Left hindlimb (tissue), 1 donor: Measurements from ENCODE around the gene CAST.
"Not testable (repeated sequence)": the region's sequence is repeated elsewhere in the genome, so short reads cannot be mapped to it uniquely, and the experiment has no call there.

Experiments
- DNase-seq: peaks from one replicate; pipeline ENCODE4 v3.0.0-alpha.2; 2018

The CAST gene

DNA sequence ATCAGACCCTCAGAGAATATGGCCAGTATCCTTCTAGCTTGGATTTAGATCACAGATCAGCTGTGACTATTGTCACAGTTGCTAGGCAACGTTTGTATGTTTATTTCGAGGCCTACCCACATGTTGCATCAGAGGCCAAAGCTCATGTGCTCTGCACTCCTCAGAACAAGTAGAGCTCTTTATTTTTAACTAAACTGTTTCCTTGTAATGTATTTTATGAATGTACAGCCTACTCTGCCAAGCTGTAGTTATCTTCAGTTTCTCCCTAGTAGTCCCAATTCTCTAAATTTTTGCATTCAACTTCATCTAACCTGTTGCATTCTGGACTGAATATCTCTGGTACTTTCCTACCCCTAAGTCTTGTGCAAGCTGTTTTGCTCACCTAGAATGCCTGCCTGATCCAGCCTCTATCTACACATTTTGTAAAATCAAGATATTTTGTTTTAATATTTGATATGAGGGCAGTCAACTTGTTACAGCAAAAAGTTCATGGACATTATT is 52.8 kb downstream of the CAST start:
- peak; percentile 47 for DNase-seq

DNA sequence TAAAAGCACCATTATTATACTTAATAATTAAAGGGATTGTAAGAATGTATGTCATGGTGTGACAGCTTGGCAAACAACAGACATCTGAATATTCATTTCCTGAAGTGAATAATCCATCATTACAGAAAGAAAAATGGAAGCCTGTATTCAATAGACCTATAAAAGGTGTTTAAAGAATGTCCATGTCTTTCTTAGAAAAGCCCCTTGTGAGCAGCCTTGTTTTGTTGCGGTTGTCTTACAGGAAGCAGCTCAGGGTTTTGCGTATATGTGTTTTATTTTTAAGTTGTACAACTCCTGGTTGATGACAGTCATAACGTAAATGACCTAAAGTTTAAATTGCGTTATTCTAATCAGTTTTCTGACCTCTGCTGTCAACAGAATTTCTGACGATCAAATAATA is 53.8 kb downstream of the CAST start:
- no peak for DNase-seq

DNA sequence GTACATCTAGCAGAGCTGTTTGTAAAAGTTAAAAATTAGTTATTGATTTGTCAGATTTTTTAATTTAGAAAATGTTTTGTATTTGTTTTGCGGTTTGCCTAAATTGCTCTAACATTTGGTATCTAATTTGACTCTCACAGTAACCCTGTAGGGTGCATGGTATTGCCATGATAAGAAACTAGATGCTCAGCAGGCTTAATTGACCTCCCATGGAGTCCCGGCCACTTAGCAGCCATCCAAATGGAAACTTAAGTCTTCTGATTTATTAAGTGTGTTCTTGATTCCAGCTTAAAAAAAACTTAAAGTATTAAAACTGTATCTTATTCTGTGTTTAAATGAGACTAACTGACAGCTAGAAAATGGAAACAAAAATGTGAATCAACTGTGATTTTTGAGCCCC is 54.5 kb downstream of the CAST start:
- DNase-seq = no peak

DNA sequence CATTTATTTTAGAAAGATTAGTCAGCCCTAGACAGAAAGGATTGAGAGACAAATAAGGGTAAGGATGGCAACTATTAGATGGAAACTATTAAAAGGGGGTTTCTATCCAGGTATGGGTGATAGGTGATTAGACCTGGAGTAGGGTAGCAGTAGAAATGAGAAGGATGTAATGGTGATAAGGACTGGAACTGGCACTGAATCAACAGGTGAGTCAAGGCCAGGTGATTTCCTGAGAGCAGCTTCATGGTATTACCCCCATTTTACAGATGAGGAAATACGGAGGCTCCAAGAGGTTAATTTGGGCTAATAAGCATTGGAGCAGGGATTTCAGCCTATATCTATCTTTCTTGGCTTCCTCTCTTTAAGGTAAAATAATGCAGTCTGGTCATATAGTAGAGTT is 55.7 kb downstream of the CAST start:
- no peak for DNase-seq

DNA sequence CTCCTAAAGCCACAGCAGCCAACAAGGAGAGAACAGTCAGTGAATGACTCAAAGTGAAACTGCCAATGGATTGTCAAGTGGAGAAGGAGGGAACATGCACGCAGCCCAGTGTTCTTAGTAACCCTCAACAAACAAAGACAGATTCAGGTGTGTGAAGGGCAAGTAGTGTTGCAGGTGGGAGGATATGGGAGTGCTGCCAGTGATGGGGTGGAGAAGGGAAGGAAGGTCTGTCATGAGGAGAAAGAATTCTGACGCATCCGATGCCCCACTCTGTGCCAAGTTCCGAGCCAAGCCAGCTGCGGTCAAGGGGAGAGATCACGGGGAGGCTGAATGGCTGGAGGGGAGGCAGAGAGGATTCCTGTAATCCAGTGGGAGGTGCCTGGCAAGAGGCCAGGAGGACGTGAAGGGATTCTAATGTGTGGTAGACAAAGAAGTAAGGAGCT is 56.5 kb downstream of the CAST start:
- DNase-seq = no peak

DNA sequence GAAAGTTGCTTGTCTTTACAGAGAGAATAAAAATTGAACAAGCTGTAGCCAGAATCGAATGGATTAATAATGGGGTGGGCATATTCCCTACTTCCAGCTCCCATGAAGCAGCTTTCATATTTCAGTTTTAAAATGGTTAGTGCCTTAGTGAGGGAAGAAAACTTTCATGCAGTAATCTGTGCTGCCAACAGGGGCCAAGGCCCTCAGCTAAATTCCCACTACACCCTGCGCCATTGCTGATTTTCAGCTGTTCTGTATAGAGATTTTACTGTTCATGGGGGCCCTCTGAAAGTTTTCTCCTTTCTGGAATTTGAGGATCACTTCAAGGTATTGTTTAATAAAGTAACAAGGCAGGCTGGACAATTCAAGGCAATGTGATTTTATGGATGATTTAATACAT is 58.2 kb downstream of the CAST start:
- DNase-seq = no peak

DNA sequence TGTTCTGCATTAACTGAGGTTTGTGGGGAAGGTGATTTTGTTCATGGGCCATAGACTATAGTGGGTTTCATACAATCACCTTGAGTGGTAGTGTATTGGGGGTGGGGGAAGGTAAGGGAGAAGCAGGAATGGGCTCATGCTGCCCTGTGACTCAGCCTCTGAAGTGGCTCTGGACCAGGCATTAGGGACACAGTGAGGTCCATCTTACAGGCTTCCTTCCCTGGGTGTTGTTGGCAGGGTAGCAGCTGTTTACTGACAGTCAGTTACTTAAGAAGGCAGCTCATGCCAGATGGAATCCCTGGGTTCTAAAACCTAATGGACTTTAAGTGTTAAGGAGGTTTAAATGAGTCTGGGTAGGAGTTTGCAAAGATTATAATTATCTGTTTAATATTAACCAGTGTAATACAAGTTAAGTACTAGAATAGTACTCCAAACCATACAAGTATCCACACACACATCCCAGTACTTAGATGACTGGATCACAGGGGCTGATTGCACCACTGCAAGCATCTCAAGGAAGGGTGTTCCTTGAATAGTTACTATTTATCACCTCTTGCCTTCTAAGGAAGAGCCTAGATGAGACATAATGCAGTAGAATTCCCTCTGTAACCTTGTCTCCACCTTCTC is 59.3 kb downstream of the CAST start:
- no peak for DNase-seq

DNA sequence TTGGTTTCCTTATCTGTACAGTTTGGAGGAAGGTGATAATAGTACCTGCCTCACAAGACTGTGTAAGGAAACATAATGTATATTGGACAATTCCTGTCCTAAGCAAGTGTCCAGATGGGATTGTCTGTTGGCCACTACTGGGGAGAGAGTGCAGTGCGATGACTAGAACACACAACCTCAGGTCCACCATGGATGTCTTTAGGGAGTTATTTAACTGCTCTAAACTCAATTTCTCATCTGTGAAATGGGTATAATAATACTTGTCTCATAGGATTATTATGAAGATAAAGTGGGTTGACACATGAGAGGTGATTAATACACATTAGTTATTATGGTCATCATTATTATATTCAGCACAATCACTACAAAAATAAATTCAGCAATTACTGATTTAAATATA is 63.1 kb downstream of the CAST start:
- DNase-seq = no peak

DNA sequence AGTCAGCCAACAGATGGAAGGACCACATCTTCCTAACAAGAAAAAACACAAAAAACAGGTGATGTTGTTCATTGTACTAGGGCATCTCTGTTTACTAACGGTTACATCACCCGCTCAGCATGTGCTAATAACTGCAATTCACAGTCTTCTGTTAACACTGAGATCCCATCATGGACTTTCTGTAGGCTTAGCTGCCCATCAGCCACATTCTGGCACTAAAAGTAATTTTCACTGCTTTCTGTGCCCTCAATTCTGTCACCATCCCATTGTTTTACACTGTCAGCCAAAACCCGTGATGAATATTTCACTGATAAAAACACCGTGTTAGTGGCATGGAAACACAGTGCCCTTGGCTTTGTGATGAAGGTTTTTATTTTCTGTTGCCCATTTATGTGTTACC is 64.6 kb downstream of the CAST start:
- no peak for DNase-seq

DNA sequence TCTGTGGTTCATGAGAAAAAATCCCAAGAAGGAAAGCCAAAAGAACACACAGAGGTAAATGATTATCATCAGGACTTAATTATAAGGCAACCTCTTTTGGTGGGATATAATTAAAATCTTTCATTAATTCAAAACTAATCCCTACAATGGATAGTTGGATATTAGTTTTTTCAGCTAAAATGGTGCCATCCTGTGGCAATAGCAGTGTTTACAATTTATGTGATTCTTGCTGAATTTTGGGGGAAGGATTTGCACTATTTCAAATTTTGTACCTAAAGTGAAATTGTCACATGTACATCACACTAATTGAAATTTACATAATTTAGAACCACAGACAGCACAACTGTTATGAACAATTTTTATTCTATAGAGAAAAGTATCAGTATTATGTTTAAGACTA is 67.0 kb downstream of the CAST start:
- DNase-seq = no peak

DNA sequence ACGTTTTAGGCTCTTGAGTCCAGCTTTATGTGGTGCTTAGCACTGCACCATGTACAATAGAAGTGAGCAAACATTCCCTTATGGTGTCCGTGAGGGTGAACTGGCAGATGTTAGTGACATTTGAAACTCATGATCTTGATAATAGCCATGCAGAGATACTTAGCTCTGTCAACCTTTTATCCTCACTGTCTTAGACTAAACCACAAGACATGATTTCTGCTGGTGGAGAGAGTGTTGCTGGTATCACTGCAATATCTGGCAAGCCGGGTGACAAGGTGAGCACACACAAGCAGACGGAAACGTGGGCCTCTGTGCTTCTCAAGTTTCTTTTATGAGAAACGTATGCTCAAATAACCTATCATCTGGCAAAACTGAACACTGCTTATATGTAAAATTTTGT is 68.4 kb downstream of the CAST start:
- no peak for DNase-seq

DNA sequence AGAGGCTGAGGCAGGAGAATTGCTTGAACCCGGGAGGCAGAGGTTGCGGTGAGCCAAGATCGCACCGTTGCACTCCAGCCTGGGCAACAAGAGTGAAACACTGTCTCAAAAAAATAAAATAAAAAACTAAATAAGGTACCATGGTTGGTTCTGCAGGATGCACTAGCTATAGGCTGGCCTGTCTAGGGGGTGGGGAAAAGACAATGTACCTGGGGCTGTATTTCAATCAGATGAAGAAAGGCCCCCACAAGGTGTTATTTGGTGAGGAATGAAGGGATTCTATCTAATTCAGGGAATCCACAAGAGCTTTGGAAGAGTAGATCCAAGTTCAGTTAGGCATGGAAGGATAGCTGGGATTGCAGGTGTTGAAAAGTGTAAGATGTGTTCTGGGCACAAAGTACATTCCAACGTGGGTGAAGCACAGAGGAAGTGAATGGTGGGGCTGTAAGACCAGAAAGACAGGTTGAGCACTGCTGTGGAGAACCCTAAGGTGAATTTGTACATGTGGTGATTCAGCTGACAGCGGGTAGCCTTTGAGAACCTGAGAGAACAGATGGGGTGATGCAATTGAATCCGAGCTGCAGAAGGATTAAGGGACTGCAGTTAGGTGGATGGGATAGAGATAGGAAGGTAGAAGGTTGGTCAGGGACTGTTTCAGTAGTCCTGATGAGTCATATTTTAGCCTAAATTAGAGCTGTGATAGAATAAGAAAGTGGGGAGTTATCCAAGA is 71.8 kb downstream of the CAST start:
- no peak for DNase-seq

DNA sequence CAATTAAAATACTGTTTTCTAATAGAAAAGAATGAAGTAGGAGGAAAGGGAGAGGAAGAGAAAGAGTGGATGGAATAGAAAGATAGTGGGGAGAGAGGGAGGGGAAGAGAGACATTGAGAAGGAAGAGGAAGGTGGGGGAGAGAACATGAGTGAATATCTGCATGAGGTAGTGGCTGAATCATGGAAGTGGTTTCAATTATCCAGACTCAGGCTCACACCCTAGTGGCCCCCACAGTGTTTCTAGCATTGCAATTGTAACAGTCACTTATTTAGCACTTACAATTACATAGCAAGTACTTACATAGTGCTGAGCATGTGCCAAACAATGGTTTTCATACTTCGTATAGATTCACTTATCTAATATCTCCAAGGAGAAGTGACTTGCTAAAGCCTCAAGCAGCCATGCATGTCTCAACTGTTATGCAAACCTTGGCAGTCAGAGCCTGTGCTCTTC is 72.7 kb downstream of the CAST start:
- no peak for DNase-seq

DNA sequence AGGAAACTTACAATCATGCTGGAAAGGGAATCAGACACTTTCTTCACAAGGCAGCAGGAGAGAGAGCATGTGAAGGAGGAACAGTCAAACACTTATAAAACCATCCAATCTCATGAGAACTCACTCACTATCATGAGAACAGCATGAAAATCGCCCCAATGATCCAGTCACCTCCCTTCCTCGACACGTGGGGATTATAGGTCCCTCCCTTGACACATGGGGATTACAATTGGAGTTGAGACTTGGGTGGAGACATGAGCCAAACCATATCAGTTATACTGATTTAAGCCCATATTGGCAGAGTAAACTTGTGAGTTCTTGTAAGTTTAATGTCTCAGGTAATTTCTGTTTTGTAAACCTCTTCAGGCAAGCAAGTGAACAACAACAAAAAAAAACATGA is 74.8 kb downstream of the CAST start:
- DNase-seq = no peak

DNA sequence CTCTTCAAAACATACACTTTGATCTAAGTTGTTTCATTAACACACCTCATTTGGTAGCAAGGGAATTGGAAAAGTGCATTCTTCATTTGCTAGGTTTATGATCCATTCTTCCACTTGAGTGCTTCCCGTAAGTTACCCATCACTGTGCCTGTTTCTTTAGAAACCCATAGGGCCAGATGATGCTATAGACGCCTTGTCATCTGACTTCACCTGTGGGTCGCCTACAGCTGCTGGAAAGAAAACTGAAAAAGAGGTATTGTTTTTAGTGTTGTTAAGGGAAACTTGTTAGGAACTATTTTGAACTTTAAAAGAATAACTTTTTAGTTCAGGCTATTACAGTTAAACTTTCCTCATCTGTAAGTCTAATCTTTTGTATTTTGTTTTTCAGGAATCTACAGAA is 78.9 kb downstream of the CAST start:
- DNase-seq = no peak

DNA sequence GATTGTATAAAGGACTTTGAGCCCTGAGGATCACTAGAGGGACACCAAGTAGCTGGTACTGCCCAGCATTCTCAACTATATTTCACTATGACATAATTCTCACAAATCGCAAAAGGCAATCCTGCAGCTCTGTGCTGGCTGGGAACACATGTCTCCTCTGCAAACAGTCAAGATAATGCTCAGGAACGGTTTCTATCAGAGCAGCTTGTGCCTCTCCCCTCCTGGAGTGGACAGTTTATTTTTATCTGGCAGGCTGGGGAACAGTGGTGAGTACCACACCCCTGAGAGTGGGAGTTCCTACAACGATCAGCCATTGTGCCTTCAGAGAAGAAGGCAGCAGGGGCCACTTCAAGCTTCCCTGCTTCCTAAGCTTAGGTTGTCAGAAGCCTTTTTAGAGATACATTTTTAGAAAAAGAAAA is 79.7 kb downstream of the CAST start:
- no peak for DNase-seq

DNA sequence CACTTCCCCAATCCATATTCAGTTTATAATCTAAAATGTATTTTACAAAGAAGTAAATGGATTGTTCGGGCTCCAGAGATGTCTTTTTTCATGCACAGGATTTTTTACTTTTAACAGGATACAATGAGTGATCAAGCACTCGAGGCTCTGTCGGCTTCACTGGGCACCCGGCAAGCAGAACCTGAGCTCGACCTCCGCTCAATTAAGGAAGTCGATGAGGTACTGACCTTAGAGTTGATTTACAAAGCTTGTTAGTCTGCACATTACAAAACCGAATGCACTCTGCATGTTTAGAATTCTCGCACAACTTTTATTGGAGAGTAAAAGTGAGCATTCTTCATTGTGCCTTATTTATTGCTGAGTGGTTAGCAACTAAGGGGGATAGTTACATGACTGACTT is 80.4 kb downstream of the CAST start:
- DNase-seq = no peak

DNA sequence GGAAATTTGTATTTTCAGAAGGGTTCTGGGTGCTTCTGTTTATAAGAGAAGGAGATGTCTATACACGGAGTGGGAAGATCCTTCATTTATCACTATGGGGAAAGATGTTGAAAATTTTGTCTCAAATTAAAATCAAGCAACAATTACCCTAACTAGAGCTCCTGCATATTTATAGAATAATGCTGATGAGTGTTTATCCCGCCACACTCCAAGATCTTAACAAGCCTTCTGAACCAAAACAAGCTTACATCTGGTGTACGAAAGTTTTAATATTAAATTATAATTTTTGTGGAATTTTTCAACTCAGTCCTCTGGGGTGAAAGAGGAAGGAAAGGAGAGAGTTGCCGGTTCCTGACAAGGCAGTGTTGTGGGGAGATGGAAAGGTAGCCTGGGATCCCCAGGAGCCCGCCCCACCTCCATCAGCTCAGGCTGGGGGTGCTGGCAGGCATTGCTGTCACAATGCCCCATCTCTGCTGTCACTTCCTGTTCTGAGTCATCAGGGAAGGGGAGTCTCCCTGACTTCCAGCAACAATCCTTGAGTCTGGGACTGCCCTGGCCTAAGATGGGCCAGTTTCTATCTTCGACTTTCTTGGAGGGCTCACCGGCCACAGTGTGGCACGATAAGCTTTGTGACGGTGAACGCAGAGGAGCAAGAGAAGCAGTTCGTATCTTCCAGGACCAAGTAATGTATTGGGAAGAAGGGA is 81.0 kb downstream of the CAST start:
- no peak for DNase-seq

DNA sequence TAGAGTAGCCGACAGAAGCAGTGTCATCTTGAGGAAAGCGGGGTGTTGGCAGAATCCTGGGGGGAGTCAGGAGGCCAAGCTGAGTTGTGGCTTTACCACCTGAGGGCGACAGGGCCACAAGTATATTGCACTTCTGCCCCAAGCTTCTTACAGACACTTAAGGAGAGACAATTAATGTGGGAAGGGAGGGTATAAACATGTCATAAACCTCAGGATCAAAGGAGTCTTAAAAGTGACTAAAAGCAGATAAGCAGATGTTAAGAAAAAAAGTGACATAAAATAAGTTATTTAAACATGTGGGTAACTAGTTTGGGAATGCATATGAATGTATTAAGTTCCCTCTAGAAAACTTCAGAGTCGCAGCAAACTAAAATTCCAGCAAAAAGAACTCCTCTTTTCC is 81.6 kb downstream of the CAST start:
- no peak for DNase-seq

DNA sequence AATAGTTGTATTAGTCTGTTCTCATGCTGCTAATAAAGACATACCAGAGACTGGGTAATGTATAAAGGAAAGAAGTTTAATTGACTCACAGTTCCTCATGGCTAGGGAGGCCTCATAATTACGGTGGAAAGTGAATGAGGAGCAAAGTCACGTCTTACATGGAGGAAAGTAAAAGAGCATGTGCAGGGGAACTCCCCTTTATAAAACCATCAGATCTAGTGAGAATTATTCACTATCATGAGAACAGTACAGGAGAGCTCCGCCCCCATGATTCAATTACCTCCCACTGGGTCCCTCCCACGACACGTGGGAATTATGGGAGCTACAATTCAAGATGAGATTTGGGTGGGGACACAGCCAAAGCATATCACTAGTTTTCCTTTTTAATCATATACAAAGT is 82.0 kb downstream of the CAST start:
- DNase-seq = not testable (repeated sequence)

DNA sequence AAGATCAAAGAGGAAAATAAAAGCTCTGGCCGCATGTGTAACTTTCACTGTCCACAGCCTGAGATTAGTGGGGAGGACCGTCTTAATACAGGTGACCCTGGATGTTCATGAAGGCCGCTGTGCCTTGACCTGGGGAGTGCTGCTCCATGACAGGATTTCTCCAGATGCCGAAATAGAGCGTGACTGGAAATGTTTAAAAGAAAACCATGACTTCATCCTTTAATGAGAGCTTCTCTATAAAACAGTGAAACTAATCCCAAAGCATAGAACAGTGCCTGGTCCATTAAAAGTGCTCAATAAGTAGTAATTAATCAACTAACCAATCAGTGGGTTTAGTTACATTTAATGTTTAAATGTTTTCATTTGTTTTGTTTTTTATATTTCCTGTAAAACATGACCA is 82.8 kb downstream of the CAST start:
- DNase-seq = no peak

DNA sequence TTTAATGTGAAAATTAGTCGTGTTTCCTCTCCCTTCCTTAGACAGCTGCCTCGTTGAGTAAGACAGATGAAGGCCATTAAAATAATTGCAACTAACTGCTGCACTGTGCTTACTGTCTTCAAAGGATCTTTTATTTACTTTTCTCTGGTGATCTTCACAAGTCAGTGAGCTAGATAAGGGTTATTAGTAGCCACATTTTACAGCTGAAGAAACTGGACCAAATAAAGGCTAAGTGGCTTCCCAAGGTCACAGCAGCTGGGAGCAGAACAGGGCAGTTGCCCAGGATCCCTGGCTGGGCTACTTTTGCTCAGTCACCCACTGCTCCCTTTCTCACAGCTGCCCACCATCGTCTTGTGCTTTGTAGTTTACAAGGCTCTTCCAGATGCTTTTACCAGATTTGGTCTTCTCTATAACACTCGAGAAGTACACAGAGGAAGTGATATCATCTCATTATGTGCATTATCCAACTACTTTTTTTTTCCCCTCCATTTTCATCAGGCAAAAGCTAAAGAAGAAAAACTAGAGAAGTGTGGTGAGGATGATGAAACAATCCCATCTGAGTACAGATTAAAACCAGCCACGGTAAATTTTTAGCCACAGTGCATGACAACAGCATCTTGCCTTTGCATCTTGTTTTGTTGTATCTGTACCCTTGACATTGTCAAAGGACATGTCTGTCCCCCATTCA is 83.8 kb downstream of the CAST start:
- DNase-seq = no peak

DNA sequence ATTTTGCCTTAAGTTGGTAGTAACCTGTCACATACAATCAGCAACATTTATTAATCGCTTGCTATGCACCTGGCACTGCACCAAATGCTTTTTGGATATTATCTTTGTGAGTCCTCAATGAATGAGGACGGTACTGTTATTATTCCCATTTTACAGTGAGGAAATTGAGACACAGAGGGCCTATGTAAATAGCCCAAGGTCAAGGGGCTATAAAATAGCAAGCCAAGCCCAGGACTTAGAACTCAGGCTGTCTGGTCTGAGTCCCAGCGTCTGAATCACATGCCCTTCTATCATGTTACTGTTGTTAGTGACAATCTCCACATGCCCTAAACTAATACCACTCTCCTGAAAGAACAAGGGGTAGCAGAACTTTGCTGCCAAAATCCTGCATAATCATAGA is 85.5 kb downstream of the CAST start:
- no peak for DNase-seq
